CD8-positive, alpha-beta memory T cell (primary cell): ENCODE results near the gene DDTL. TPM values are rescaled to one million over a fixed set of nuclear protein-coding genes. Genes with fewer than 3 reads are reported as not detected.
A peak's percentile ranks its signal among the peaks of the same experiment; 100 is the strongest.

Experiments
- CTCF ChIA-PET: fragments of 350-600 bp; sonication (Branson Sonifier 250); formaldehyde crosslinking; loops from one replicate; lab custom pipeline; 2021; ENCODE audit warnings: antibody characterized with exemption; lab: Charles Lee
- POLR2A ChIA-PET: fragments of 350-600 bp; sonication (Branson Sonifier 250); formaldehyde crosslinking; loops from one replicate; lab custom pipeline; 2021; ENCODE audit warnings: antibody characterized with exemption; lab: Charles Lee
- DNase-seq, 5 donors: peaks; one replicate each; pipeline versions ENCODE4 v3.0.0 to v3.0.0-alpha.2; 2020 to 2022; ENCODE audit warnings: mixed read lengths in 1 of 5
- H3K27ac ChIP-seq: one replicate; pipeline ENCODE4 v1.7.0; 2013; ENCODE audit warnings: low read depth, mild to moderate bottlenecking, low read length, moderate library complexity
- H3K27me3 ChIP-seq: 2 replicates; pipeline ENCODE4 v1.7.0; 2013; ENCODE audit warnings: low read length, mild to moderate bottlenecking; ENCODE audit not compliant: insufficient read depth, poor library complexity, severe bottlenecking
- H3K36me3 ChIP-seq: 2 replicates; pipeline ENCODE4 v1.7.0; 2013; ENCODE audit warnings: mild to moderate bottlenecking, low read length, moderate library complexity; ENCODE audit not compliant: insufficient read depth
- H3K4me1 ChIP-seq: 2 replicates; pipeline ENCODE4 v1.7.0; 2013; ENCODE audit warnings: mild to moderate bottlenecking, low read length, moderate library complexity; ENCODE audit not compliant: insufficient read depth
- H3K4me3 ChIP-seq: 2 replicates; pipeline ENCODE4 v1.7.0; 2013; ENCODE audit warnings: mild to moderate bottlenecking, low read length
- H3K9me3 ChIP-seq: 2 replicates; pipeline ENCODE4 v1.7.0; 2013; ENCODE audit warnings: mild to moderate bottlenecking, low read length
- H3K27ac Mint-ChIP-seq, 8 donors: one replicate each; pipeline ENCODE4 v1.8.0; 2020 to 2021; ENCODE audit warnings: mixed read lengths in 8 of 8, mild to moderate bottlenecking in 6 of 8, inconsistent platforms in 3 of 8, moderate library complexity in 3 of 8
- H3K27me3 Mint-ChIP-seq, 2 donors: one replicate each; pipeline ENCODE4 v1.8.0; 2020 to 2021; ENCODE audit warnings: mixed read lengths in 2 of 2, mild to moderate bottlenecking in 1 of 2, moderate library complexity in 1 of 2
- H3K36me3 Mint-ChIP-seq, 3 donors: one replicate each; pipeline ENCODE4 v1.8.0; 2020 to 2021; ENCODE audit warnings: mixed read lengths in 3 of 3, inconsistent platforms in 1 of 3, mild to moderate bottlenecking in 1 of 3
- H3K4me1 Mint-ChIP-seq, 3 donors: one replicate each; pipeline ENCODE4 v1.8.0; 2020 to 2021; ENCODE audit warnings: mixed read lengths in 3 of 3, inconsistent platforms in 1 of 3, mild to moderate bottlenecking in 1 of 3
- H3K4me3 Mint-ChIP-seq, 7 donors: one replicate each; pipeline ENCODE4 v1.8.0; 2020 to 2021; ENCODE audit warnings: mixed read lengths in 7 of 7, mild to moderate bottlenecking in 6 of 7, moderate library complexity in 4 of 7, inconsistent platforms in 2 of 7
- H3K9me3 Mint-ChIP-seq, 5 donors: one replicate each; pipeline ENCODE4 v1.8.0; 2020 to 2022; ENCODE audit warnings: mixed read lengths in 5 of 5, mild to moderate bottlenecking in 3 of 5, moderate library complexity in 2 of 5, inconsistent platforms in 1 of 5
- polyA plus RNA-seq: library from polyadenylated mRNA; unstranded; fragments of 300-500 nt; fragmentation: Illumina TruSeq; gene quantifications from one replicate; pipeline ENCODE4 v1.2.3, GENCODE V29; 2021
- total RNA-seq, 2 experiments: library from RNA; stranded (reverse); gene quantifications; one replicate each; pipeline ENCODE4 v1.2.3, GENCODE V29; 2021

Gene DDTL
- total and polyA plus RNA-seq, 3 experiments from 2014 or later: 2.4 TPM; not detected in 2

- no peak for DNase-seq
- CTCF ChIA-PET: no interaction called here
- no peak overlapping the region for H3K27ac ChIP-seq
- H3K36me3 ChIP-seq: no peaks in the 10 kb centered on the region
- H3K9me3 ChIP-seq: no peaks in the 10 kb centered on the region
- no peak overlapping the region for H3K4me3 ChIP-seq
- H3K27me3 Mint-ChIP-seq: peaks cover 4 to 24% of the 10 kb centered on the region in 2 donors
- H3K9me3 Mint-ChIP-seq: no peaks in the 10 kb centered on the region
- no peaks in the 10 kb centered on the region for H3K27me3 ChIP-seq
- H3K4me3 Mint-ChIP-seq: no peak overlapping the region
- no peaks in the 10 kb centered on the region for H3K36me3 Mint-ChIP-seq
- H3K4me1 Mint-ChIP-seq: no peaks in the 10 kb centered on the region
- no peaks in the 10 kb centered on the region for H3K4me1 ChIP-seq
- POLR2A ChIA-PET: no interaction called here
- no peak overlapping the region for H3K27ac Mint-ChIP-seq
Observed at GRCh38 chr22:24003887-24004286, 37.2 kb downstream of the DDTL start.

GRCh38 chr22:24005201-24005600 is 38.5 kb downstream of the DDTL start, which contains the start of gene GSTT4:
Gene GSTT4 (minus strand): TSS chr22:24005453. CDS start chr22:24005356, 97 bp downstream.
- DNase-seq: no peak
- H3K9me3 ChIP-seq: no peaks in the 10 kb centered on the region
- no peaks in the 10 kb centered on the region for H3K9me3 Mint-ChIP-seq
- peaks cover 4 to 20% of the 10 kb centered on the region in 2 donors for H3K27me3 Mint-ChIP-seq
- H3K27me3 ChIP-seq: no peaks in the 10 kb centered on the region
- peak within 1 kb of the TSS in 2 of 8 donors; percentile 23 to 32 for H3K27ac Mint-ChIP-seq
- no peaks in the 10 kb centered on the region for H3K36me3 Mint-ChIP-seq
- H3K36me3 ChIP-seq: no peaks in the 10 kb centered on the region
- peaks cover 2% of the 10 kb centered on the region for H3K4me1 ChIP-seq
- peaks cover 2% of the 10 kb centered on the region in 3 donors for H3K4me1 Mint-ChIP-seq
- no peak within 1 kb of the TSS for H3K4me3 ChIP-seq
- H3K4me3 Mint-ChIP-seq: peak within 1 kb of the TSS in 1 of 7 donors; percentile 48
- H3K27ac ChIP-seq: no peak within 1 kb of the TSS
- ChIA-PET CTCF (no interaction called here), POLR2A (no interaction called here)

DNA sequence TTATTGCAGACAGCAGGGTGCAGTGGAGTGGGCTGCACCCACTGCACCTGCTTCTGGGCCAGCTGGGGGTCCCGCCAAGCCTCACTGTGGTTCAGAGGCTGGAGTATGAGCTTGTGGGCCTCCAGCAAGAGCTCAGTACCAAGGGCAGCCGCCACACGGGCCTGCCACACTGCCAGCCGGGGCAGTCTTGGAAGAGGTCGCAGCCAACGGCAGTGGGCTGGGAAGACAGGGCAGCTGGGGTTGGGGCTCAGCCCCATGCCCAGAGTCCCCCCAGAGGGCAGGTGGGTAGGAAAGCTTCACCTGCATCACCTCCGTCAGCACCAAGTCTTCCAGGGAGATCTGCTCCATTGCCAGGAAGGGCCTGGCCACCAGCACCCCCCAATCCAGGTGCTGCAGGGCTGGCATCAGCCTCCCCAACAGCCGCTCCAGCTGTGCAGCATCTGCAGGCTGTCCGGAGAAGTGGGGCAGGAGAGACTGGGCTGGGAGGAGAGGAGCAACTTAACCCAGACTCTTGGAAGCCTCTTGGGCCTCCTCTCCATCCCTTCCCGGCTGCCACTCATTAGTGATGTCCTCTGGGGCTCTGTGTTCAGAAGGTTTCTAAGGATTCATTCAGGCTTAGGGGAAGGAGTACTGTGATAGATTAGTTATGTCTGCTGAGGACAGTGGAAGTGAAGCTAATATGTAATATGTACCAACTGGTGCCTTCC is 39.7 kb downstream of the DDTL start:
- H3K9me3 ChIP-seq: no peaks in the 10 kb centered on the region
- H3K36me3 ChIP-seq: no peaks in the 10 kb centered on the region
- no peak overlapping the region for H3K4me3 ChIP-seq
- Mint-ChIP-seq H3K36me3 (peaks cover 0 to 6% (median 0%) of the 10 kb centered on the region in 3 donors), H3K27me3 (peaks cover 7 to 18% of the 10 kb centered on the region in 2 donors), H3K4me3 (peak overlapping the region in 1 of 7 donors; percentile 5), H3K27ac (no peak overlapping the region), H3K9me3 (peaks cover 0 to 3% (median 0%) of the 10 kb centered on the region in 5 donors), H3K4me1 (peaks cover 7 to 13% (median 12%) of the 10 kb centered on the region in 3 donors)
- CTCF ChIA-PET: no interaction called here
- no peak overlapping the region for H3K27ac ChIP-seq
- H3K4me1 ChIP-seq: peaks cover 5% of the 10 kb centered on the region
- no peak for DNase-seq
- H3K27me3 ChIP-seq: no peaks in the 10 kb centered on the region
- POLR2A ChIA-PET: interaction anchor here (0.5 kb wide), 1 partner anchor 288 kb away, joined by 4 read pairs; no protein-coding TSS in a partner anchor

DNA sequence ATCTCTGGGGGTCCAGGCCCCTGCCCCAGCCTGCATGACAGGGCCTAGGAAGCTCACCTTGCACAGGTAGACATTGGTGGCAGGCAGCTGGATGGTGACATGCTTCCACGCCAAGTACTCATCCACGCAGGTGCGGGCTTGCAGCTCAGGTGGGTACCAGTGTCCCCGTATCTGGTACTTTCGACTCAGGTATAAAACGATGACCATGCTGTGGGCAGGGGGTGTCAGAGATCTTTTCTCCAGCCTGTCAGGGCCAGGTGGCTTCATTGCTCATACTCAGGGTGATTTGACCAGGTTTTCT is 40.2 kb downstream of the DDTL start:
- H3K4me1 Mint-ChIP-seq: peaks cover 10 to 17% (median 16%) of the 10 kb centered on the region in 3 donors
- Histone ChIP-seq H3K4me1 (peaks cover 9% of the 10 kb centered on the region), H3K4me3 (no peak overlapping the region), H3K9me3 (no peaks in the 10 kb centered on the region), H3K27me3 (no peaks in the 10 kb centered on the region), H3K36me3 (no peaks in the 10 kb centered on the region), H3K27ac (no peak overlapping the region)
- peak overlapping the region in 1 of 7 donors; percentile 5 for H3K4me3 Mint-ChIP-seq
- DNase-seq: no peak
- H3K27ac Mint-ChIP-seq: no peak overlapping the region
- H3K27me3 Mint-ChIP-seq: peaks cover 4 to 14% of the 10 kb centered on the region in 2 donors
- ChIA-PET CTCF (no interaction called here), POLR2A (interaction anchor here (0.5 kb wide), 1 partner anchor 289 kb away, joined by 4 read pairs; no protein-coding TSS in a partner anchor)
- peaks cover 0 to 8% (median 0%) of the 10 kb centered on the region in 3 donors for H3K36me3 Mint-ChIP-seq
- peaks cover 0 to 3% (median 0%) of the 10 kb centered on the region in 5 donors for H3K9me3 Mint-ChIP-seq

DNA sequence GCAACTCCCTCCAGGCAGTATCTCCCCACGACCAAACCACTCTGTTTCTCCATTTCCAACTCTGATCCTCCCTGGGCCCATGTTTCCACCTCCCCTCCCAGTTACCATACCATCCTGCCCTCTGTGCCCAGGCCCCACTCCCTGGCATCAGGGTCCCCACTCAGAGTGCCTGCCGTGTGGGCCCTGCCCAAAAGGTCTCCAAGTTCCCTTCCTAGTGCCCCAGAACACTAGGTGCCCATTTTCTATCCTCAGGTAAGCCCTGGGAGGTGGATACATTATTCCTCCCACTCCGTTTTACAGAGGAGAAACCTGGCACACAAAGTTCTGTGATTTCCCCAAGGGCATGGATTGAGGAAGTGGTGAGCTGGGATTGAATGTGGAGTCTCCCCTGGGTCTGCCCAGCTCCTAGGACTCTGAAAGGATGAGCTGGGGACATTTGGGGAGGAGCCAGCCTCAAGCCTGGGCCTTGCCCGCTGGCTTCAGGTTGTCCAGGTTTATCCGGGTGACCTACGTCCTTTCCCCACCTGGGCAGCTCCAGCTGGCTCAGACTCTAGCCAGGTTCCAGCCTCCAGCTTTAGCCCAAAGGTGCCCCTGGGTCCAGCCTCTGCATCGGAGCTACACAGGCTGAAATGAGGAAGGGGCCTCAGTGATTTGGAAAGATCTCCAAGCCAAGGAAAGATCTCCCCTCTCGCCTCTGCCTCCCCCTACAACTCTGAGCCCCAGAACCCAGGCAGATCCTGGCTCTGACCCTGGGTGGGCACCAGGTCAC is 40.7 kb downstream of the DDTL start:
- DNase-seq: no peak
- Mint-ChIP-seq H3K9me3 (peaks cover 0 to 3% (median 0%) of the 10 kb centered on the region in 5 donors), H3K36me3 (peaks cover 0 to 8% (median 0%) of the 10 kb centered on the region in 3 donors), H3K4me3 (peak overlapping the region in 1 of 7 donors; percentile 5), H3K27me3 (peaks cover 4 to 10% of the 10 kb centered on the region in 2 donors), H3K4me1 (peaks cover 15 to 23% (median 22%) of the 10 kb centered on the region in 3 donors), H3K27ac (peak overlapping the region in 1 of 8 donors; percentile 1)
- Histone ChIP-seq H3K27ac (no peak overlapping the region), H3K27me3 (no peaks in the 10 kb centered on the region), H3K4me3 (no peak overlapping the region), H3K36me3 (no peaks in the 10 kb centered on the region), H3K9me3 (no peaks in the 10 kb centered on the region), H3K4me1 (peaks cover 15% of the 10 kb centered on the region)
- ChIA-PET CTCF (no interaction called here), POLR2A (no interaction called here)

DNA sequence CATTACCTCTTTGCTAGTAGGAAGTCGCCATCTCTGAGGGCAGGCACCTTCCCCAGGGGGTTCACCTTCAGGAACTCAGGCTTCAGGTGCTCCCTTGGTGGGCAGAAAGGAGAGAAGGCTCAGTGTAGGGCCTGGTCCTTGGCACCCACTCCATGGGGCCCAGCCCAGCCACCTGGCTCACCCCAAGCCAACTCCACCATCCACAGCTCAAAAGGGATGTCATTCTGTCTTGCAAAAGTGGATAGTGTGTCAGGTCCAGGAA is 41.3 kb downstream of the DDTL start:
- no peaks in the 10 kb centered on the region for H3K9me3 ChIP-seq
- Mint-ChIP-seq H3K36me3 (peaks cover 0 to 8% (median 0%) of the 10 kb centered on the region in 3 donors), H3K27ac (no peak overlapping the region), H3K9me3 (peaks cover 0 to 3% (median 0%) of the 10 kb centered on the region in 5 donors), H3K4me3 (no peak overlapping the region), H3K27me3 (peaks cover 4 to 10% of the 10 kb centered on the region in 2 donors), H3K4me1 (peaks cover 17 to 26% (median 25%) of the 10 kb centered on the region in 3 donors)
- no peak for DNase-seq
- peaks cover 16% of the 10 kb centered on the region for H3K4me1 ChIP-seq
- H3K4me3 ChIP-seq: no peak overlapping the region
- no peaks in the 10 kb centered on the region for H3K27me3 ChIP-seq
- ChIA-PET CTCF (no interaction called here), POLR2A (no interaction called here)
- H3K27ac ChIP-seq: no peak overlapping the region
- H3K36me3 ChIP-seq: no peaks in the 10 kb centered on the region

DNA sequence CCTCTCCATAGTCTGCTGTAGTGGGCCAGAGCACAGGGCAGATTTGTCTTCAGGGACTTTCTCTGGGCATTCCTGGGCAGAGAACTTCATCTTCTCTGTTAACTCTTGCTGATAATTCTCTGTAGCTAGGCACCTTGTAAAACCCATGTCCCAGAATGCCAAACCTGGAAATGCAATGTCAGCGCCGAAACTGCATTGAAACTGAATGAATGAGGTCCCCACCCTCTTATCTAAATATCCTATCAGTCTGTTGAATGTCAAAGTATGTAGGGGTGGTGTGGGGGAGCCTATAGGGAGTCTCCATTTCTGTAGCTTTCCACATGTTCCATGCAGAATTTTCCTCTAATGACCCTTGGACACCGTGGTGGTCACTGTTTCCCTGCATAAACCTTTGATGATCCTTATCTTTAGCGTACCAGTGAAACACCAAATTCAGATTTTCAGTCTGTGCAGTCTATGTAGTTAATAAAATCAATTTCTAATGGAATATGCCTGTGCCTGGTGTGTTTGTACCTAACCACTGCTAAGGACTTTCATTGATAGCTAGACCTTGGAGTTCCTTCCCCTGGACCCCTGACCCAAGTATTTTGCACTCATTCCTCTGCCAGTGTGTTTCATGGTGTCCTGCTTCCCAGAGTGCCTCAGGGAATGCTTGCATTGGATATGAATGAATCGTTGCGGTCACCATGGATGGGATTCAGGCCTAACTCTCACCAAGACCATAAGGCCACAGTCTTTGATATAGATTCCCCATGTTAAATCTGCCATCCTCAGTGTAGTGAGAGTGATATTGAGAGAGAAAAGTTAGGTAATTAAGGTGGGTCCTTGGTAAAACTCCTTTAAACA is 41.9 kb downstream of the DDTL start:
- Histone ChIP-seq H3K9me3 (no peaks in the 10 kb centered on the region), H3K27me3 (no peaks in the 10 kb centered on the region), H3K4me1 (peaks cover 16% of the 10 kb centered on the region), H3K36me3 (no peaks in the 10 kb centered on the region), H3K27ac (no peak overlapping the region), H3K4me3 (no peak overlapping the region)
- CTCF ChIA-PET: no interaction called here
- H3K4me1 Mint-ChIP-seq: peaks cover 20 to 30% (median 29%) of the 10 kb centered on the region in 3 donors
- H3K27ac Mint-ChIP-seq: peak overlapping the region in 2 of 8 donors; percentile 40 to 43
- POLR2A ChIA-PET: interaction anchor here (1.2 kb wide), 1 partner anchor 12 kb away, joined by 3 read pairs; no protein-coding TSS in a partner anchor
- no peak for DNase-seq
- H3K36me3 Mint-ChIP-seq: peaks cover 0 to 8% (median 0%) of the 10 kb centered on the region in 3 donors
- H3K27me3 Mint-ChIP-seq: peaks cover 4 to 5% of the 10 kb centered on the region in 2 donors
- peaks cover 0 to 3% (median 0%) of the 10 kb centered on the region in 5 donors for H3K9me3 Mint-ChIP-seq
- peak overlapping the region in 1 of 7 donors; percentile 79 for H3K4me3 Mint-ChIP-seq
